ENCODE measurements around the gene HOXA6. TPM values are rescaled to one million over a fixed set of nuclear protein-coding genes. Genes with fewer than 3 reads are reported as not detected.
A peak's percentile ranks its signal among the peaks of the same experiment; 100 is the strongest.

HOXA6 gene
- total RNA-seq, 2 donors from 2014 or later: not detected

DNA sequence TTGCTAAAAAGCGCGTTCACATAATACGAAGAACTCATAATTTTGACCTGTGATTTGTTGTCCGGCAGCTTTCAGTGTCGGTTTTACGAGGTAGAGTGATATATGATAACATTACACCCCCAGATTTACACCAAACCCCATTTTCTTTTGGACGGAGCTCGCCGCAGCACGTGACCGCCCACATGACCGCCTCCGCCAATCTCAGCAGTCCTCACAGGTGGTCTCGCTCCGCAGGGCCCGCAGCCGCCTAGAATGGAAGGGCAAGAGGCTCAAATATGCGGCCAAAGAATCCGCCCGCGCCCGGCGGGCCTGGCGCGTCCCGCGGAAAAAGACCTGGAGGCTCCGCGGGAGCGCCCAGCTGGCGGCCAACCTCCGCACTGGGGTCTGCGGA, 8.9 kb upstream of the HOXA6 start, which contains the start of gene HOXA7:
TSS of gene HOXA7 (minus strand) at position 168 of the 391 bp plus-strand sequence. CDS start at position 38, 130 bp downstream.
- intact Hi-C loops (cut with DNase I): no loop called here
- DNase-seq (no peak), ATAC-seq (no peak)

DNA sequence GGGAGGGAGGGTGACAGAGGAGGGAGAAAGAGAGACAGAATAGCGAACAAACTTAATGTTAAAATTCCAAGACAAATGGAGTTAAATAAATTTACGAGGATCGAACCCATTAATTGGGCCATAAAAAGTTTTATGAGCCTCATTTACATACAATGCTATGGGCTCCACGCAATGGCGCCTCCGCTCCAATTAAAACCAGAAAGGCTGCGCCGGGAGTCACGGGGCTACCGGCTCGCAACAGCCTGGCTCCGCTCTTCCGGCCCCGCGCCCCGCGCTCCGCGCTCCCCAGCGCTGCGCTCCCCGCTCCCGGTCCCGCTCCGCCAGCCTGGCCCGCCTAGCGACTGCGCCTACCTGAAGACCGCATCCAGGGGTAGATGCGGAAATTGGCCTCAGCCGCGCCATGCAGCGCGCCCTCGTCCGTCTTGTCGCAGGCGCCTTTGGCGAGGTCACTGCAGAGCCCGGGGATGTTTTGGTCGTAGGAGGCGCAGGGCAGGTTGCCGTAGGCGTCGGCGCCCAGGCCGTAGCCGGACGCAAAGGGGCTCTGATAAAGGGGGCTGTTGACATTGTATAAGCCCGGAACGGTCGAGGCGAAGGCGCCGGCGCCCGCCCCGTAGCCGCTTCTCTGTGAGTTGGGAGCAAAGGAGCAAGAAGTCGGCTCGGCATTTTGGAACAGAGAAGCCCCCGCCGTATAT, 8.4 kb upstream of the HOXA6 start:
- intact Hi-C loops (cut with DNase I): no loop called here
- ATAC-seq: no peak
- no peak for DNase-seq

DNA sequence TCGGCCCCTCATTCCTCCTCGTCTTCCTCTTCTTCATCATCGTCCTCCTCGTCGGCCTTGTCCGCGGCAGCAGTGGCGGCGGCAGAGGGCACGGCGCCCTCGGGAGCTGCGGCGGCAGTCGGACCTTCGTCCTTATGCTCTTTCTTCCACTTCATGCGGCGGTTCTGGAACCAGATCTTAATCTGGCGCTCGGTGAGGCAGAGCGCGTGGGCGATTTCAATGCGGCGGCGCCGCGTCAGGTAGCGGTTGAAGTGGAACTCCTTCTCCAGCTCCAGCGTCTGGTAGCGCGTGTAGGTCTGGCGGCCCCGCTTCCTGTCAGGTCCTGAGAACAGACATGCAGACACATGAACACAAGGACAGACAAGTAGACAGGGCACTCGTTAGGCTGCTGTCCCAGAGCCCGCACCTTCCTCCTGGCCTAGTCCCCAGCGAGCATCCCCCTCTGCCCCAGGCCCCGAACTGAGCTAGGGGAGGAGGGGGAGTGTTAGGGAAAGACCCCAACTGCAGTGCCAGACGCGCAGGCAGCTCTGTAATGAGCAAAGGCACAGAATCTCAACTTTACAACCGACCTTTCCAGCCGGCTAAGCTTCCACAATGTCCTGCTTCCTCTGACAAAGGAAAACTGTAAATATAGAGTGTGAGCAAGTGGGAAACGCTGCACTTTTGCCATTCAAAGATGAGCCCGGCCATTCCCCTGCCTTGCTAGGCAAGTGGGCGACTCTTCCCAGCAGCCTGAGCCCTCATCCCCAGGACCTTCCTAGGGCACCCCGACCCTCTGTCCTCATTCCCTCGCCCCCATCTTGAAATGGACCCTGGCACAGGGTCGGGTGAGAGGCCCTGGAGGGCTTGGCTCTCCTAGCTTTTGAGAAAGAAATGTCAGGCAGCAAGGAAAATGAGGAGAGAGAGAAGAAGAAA, 7.6 kb upstream of the HOXA6 start:
- intact Hi-C loops (cut with DNase I): no loop called here
- DNase-seq (no peak), ATAC-seq (no peak)

DNA sequence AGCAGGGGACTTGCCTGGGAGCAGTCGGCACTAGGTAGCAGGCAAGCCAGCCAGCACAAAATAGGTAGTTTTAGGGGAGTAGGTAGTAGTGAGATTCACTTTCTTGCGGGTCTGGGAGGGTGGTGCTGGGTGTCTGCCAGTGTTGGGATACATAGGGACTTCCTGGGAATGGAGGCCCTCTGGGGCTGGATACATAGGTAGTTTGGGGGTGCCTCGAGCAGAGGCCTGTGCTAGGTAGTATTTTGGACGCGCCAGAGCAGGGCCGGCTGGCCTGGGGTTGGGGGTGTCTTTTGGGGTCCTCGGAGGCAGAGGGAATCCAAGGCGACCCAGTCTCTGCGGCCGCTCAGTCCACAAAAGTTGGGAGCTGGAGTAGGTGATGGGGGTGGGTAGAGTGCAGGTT, 6.8 kb upstream of the HOXA6 start:
- DNase-seq: no peak
- no peak for ATAC-seq
- intact Hi-C loops (cut with DNase I): no loop called here

DNA sequence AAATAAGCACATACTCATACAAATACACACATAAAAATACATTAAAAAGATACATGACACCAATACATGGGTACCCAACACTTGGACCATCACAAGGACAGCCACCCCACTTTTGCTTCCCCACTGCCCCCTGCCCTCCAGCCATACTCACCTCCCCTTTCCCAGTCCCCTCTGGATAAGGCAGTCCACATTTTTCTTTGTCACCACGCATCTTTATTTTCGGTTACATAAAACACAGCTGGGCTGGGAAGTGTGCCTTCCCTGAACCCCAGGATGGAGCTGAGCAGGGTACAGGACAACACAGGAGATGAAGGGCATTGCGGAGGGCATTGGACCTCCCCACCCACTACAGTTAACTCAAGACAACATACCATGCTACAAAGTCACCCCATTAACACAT, 6.0 kb upstream of the HOXA6 start:
- intact Hi-C loops (cut with DNase I): no loop called here
- DNase-seq: no peak
- no peak for ATAC-seq

DNA sequence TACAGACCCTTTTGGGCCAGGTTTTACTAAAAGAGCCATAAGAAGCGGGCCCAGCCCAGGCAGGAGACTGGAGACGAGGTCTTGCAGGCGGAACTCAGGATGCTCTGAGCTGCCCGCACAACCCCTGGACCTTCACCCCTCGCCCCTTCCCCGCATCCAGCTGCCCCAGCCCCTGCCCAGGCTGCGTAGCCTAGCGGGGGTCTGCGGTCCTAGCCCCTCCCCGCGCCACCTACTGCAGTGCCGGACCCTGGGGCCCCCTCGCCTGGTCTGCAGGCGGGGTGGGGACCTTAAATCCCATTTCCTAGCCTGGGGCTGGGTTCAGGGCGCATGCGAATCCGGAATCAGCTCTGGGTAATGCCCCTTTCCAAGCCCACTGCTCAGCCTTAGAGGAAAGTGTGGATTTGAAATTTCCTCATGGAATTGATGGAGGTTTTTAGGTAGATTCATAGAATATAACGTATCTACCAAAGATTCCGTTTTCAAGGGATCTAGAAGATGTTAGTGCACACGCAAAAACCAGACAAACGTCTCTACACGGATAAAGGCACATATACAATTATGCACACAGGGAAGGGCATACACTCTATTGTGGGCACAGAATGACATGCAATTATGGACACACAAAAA, 5.4 kb upstream of the HOXA6 start:
- DNase-seq: no peak
- intact Hi-C loops (cut with DNase I): no loop called here
- no peak for ATAC-seq

DNA sequence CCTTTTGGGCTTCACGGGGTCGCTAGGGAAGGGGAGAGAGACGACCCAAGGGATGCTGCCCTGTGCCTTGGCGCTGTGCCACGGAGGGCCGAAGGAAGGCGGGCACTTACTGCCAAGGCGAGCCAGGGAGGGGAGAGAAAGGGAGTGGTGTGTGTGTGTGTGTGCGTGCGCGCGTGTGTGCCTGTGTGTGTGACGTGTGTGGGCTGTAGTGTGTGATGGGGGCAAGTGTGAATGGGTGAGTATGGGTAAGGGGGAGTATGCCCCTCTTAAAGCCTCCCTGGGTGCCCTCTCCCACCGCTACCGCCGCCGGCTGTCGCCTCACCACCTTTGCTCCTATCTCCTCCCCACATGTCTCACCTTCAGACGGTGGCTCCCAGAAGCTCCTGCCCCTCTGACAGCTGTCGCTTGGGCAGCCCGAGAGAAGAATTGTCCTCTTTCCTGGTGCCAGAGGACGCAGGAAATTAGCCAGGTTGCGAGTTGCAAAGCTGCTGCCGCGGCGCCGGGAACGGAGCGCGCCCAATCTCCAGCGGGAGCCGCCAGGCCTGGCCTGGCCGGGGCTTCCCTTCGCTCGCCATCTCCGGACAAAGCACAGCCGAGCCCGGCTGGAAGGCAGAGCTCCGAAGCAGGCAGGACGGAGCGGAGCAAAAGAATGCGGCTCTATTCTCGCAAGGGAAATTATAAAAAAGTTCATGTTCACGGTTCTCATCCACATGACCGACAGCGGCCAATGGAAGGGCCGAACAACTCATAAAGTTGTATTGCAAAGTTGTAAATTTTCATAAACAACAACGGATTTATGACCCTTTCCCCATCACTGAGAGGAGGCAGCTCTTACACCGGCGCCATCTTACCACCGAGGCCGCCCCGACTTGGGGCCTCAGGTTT, 4.6 kb upstream of the HOXA6 start, which contains the start of gene HOXA3:
TSS of gene HOXA3 (minus strand) at position 653 of the 885 bp plus-strand sequence. CDS start 41,943 bp downstream, outside the sequence.
- ATAC-seq: no peak
- no peak for DNase-seq
- intact Hi-C loops (cut with DNase I): no loop called here

DNA sequence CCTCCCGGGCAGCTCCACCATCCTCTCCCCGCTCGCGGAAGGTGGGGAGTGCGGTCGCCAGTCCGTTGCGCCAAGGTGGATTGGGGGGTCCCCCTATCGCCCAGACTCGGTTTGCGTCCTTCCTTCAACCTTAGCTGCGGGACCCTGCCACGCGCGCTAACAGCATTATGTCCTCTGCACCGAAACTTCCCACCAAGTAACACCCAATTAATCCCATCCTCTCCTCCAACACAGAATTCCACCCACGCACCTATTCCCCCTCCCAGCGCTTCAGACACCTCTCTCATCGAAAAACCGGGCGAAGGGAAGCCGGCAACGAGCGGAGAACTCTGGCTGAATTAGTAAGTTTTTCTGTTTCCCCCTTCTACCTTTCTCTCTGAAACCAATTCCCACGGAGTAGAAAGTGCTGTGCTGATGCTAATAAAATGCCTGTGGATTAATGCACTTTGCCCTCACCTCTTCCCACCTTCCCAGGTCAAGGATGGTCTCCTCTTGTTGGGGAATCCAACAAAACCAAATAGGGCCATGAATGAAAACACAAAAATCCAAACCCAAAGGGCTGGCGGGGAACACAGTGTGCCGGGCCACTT, 3.9 kb upstream of the HOXA6 start:
- intact Hi-C loops (cut with DNase I): no loop called here
- DNase-seq: no peak
- no peak for ATAC-seq

DNA sequence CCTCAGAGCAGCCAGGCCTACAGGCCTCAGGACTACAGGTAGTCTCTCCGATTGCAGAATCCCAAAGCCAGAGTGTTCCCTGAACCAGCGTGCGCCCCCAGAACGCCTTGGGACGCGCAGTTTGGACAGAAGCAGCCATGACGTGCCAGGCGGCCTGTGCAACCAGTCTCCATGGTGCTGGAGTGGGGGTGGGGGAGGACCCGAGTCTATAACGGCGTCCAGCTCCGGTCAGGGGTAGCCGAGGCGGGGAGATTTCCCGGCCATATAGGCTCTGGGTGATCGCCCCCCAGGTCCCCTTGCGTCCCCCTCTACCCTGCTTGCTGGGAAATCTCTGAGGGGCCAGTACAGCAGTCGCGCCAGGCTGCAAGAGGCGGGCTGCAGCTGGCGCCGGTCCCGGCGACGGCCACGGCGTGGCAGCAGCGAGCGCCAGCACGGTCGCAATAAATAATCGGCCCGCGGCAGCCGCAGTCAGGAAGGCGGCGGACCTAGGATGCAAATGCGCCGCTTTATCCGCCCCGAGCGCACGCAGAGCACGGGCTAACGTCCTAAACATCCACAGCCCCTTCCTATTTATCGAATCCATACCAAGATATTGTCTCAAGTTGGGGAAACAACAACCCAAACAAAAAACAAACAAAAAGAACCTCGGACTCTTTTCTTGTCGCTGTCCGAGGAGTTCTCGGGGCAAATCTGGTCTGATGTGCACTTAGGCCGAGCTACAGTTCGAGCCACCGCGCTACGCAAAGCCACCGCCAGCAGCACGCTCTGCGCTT, 3.2 kb upstream of the HOXA6 start:
- peak; percentile 72 for DNase-seq

DNA sequence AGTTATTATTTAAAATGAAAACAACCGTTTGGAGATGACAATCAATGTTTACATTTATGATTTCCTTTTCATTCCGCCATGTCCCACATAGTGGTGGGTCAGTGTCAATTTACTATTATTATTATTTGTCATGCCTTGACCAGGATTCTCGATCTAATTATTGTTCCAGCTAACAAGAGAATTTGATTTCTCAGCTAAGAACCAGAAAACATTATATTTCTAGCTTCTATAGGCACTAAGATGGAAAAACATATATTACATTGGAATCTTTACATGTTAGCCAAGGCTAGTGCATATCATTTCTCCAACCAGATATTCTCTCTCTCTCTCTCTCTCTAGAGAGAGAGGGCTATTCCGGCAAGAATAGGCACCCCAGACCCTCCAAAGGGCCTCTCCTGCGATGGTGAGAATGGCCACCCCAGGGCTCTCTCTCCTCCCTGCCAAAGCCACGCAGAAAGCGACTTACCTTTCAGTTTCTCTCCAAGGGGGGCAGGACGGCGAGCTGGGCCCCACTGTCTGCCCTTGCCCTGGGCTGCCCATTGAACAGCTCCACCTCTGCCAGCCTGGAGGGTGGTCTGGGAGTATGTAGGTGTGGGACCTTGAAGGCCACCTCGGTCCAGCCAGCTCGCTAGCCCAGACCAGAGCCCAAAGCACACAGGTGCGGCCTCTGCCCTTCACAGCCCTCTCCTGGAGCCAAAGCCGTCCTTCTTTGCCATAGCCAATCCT, 2.4 kb upstream of the HOXA6 start:
- ATAC-seq: no peak
- intact Hi-C loops (cut with DNase I): no loop called here
- DNase-seq: no peak

More for the DNA sequence above, 3.2 kb upstream of the HOXA6 start:
- intact Hi-C loops (cut with DNase I): no loop called here
- ATAC-seq: peak; percentile 78 to 82

DNA sequence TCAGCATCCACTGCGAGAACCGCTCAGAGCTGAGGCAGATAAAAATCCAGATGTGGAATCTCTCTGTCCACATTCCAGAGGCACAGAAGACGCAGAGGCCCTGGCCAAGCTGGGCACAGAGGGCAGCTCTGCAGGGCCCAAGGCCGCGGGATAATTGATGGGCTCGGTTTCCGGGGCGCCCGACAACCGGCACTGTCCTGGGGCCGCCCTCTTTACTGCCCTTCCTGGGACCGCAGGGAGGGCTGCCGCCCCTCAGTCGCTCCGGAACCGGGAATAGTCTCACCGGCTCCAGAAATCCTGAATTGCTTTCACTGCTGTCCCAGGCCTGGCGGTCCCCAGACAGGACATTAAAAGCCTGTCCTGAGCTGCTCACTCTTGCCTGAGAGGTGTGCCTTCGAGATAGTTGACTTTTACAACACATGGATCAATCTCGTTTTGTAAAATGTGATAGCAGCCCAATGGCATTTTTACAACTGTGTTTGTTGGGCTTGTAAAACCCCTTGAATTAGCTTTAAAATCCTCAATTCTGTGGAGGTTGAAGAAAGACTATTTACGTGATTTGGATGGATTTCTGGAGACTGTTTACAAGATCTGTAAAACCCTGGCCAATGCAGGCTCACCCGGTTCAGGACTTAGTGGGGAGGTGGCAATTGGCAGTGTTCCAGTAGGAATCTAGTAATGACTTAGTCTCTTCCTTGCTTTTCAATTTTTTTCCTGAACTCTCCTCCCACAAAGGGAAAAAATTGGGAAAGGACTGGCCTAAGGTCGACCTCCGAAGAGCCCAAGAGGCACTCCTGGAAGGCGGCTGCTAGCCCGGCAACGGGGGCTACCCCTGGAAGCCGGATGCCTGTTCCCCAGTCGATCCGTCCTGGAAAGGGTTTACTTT, 1.4 kb upstream of the HOXA6 start:
- intact Hi-C loops (cut with DNase I): no loop called here

DNA sequence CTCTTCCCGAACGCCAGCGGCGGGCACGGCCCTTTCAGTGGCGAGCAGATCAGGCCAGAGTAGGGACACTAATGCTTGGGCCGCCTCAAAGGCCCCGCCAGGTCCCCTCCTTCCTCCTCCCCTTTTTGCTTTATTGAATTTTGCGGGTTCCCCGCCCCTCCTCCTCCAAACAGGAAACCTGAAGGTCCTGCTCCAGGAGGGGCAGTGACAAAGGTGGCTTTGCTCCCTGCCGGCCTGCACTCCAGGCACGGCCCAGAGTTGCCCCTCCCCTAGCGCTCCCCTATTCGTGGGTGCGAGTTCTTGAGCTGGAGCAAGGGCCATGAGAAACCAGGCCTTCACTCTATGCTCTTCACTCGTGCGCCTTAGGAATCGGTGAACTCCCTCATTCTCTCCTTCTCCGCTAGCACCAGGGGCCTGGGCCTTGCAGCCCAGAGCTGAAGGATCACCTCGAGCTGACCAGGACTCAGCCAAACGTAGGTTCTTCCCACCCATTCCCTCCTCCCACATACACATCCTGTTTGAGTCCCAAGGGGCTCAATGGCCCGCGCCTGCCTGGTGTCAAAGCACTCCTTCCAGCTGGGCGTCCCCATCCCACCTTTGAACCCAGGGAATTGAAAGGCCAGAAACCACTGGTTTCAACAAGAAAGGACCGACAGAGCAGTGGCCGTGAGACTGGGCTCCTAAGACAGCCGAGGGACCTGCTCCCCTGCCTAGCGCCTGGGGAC, 619 bp upstream of the HOXA6 start:
- DNase-seq: no peak
- intact Hi-C loops (cut with DNase I): no loop called here
- ATAC-seq: no peak

More for the DNA sequence above, 1.4 kb upstream of the HOXA6 start:
- no peak for DNase-seq
- no peak for ATAC-seq

DNA sequence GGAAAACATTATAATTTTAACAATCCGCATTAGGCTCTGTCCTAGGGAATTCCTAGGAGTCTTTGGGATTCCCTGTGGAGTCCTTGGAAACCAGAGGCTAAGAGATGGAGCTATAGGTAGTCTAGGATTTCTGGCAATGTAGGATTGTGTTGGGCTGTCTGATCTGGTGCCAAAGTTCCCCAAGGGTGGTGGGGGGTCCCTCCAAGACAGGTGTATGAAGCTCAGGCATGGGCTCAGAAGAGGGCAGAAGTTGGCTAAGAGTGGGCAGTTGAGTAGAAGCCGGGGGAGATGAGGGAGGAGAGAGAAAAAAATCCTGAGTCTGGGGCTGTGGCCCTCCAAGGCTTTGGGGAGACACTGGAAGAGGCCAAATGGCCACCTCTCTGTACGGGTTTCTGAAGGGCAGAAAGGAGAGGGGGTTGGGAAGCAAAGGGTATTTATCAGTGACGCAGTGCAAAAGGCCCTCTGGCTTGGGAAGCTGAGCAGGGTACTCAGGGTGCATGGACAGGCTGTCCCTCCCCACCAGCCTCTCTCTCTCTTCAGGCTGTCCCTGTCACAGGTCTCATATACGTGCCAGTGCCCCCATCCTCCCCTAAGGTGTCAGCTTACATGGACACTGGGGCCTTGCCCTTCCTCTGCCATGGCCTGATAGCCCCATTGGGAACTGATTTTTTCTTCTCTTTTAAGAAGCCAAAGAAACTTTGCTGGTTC, 929 bp downstream of the HOXA6 start:
- no peak for DNase-seq
- intact Hi-C loops (cut with DNase I): no loop called here

DNA sequence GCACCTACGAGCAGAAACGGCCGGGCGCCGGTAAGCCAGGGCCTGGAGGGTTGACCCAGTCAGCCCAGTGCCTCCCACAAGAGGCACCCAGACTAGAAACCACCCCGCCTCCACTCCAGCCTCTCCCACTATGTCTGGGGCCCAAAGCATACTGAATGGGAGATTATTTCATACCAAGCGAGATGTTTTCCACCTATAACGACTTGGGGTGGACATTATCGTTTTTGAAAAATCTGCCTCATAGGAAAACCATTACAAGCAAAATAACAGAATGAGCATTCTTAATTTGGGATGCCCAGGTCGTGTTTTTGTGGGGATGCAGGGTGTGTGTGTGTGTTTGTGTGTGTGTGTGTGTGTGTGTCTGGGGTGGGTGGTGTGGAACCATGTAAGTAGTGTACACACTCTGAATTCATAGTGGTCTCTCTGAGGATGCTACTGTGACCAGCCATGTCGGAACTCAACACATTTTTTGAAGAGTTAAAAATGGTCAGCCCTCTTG, 1.6 kb downstream of the HOXA6 start:
- DNase-seq (no peak), ATAC-seq (no peak)
- intact Hi-C loops (cut with DNase I): no loop called here

More for the DNA sequence above, 929 bp downstream of the HOXA6 start:
- no peak for ATAC-seq
